Measurements from ENCODE around the gene TFAM.
"Not testable (repeated sequence)": the region's sequence is repeated elsewhere in the genome, so short reads cannot be mapped to it uniquely, and the experiment has no call there.

TFAM gene

GRCh38 chr10:58415757-58416156 is 30.5 kb downstream of the TFAM start:
- H4K8ac ChIP-seq (ENCODE audit: low read length), result no peak overlapping the region
- H3K14ac ChIP-seq (ENCODE audit: low read length in 2 of 2), result no peak overlapping the region
- peak overlapping the region; percentile 95 for H2AK5ac ChIP-seq (ENCODE audit: low read length, severe bottlenecking)
- no peak overlapping the region for H3K9ac ChIP-seq (ENCODE audit: low read length)
- DNase-seq, result no peak
- H2AFZ ChIP-seq (ENCODE audit: low read depth, low read length), result no peak overlapping the region
- no peak overlapping the region for H2BK15ac ChIP-seq (ENCODE audit: low read depth, poor library complexity, severe bottlenecking)
- no peak overlapping the region for H2BK120ac ChIP-seq (ENCODE audit: low read depth, low read length)
- H3K4ac ChIP-seq (ENCODE audit: low read depth in 1 of 2, low read length in 2 of 2), result no peak overlapping the region
- peaks cover 4% of the 10 kb centered on the region for H3K4me1 ChIP-seq (ENCODE audit: control insufficient read depth, insufficient read depth, low read depth, low read length)
- H3K18ac ChIP-seq (ENCODE audit: low read depth in 1 of 2, low read length in 2 of 2), result no peak overlapping the region
- H4K91ac ChIP-seq (ENCODE audit: low read length), result no peak overlapping the region
- no peak overlapping the region for H2BK12ac ChIP-seq (ENCODE audit: low read length in 2 of 2)
- H3K4me3 ChIP-seq (ENCODE audit: insufficient read depth in 1 of 2, low read depth in 1 of 2, low read length in 2 of 2), result no peak overlapping the region
- no peaks in the 10 kb centered on the region for H3K36me3 ChIP-seq (ENCODE audit: control insufficient read depth in 1 of 2, insufficient read depth in 2 of 2, low read depth in 1 of 2, low read length in 2 of 2)
- H3K23ac ChIP-seq (ENCODE audit: low read length in 2 of 2), result no peak overlapping the region
- peaks cover 7% of the 10 kb centered on the region for H3K79me1 ChIP-seq (replicated peaks; ENCODE audit: low read length, poor library complexity, severe bottlenecking)
- H3K27me3 ChIP-seq (ENCODE audit: control insufficient read depth in 1 of 2, insufficient read depth in 1 of 2, low read length in 2 of 2), result no peaks in the 10 kb centered on the region
- H3K9me3 ChIP-seq (ENCODE audit: control insufficient read depth, low read length), result no peaks in the 10 kb centered on the region
- H3K27ac ChIP-seq (ENCODE audit: low read length, poor library complexity, severe bottlenecking), result no peak overlapping the region
- no peak overlapping the region for H3K4me2 ChIP-seq (ENCODE audit: low read length, poor library complexity, severe bottlenecking)
- H2BK5ac ChIP-seq (ENCODE audit: low read depth, low read length, poor library complexity, severe bottlenecking), result no peak overlapping the region

DNA sequence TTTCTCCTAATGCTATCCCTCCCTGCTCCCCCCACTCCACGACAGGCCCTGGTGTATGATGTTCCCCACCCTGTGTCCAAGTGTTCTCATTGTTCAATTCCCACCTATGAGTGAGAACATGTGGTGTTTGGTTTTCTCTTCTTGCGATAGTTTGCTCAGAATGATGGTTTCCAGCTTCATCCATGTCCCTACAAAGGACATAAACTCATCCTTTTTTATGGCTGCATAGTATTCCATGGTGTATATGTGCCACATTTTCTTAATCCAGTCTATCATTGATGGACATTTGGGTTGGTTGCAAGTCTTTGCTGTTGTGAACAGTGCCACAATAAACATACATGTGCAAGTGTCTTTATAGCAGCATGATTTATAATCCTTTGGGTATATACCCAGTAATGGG is 32.7 kb downstream of the TFAM start:
- H3K9me3 ChIP-seq (ENCODE audit: control insufficient read depth, low read length); H3K14ac ChIP-seq (ENCODE audit: low read length in 2 of 2); H2BK12ac ChIP-seq (ENCODE audit: low read length in 2 of 2); H2AK5ac ChIP-seq (ENCODE audit: low read length, severe bottlenecking); H3K4me2 ChIP-seq (ENCODE audit: low read length, poor library complexity, severe bottlenecking); H3K4me1 ChIP-seq (ENCODE audit: control insufficient read depth, insufficient read depth, low read depth, low read length); DNase-seq; H2BK15ac ChIP-seq (ENCODE audit: low read depth, poor library complexity, severe bottlenecking); H3K18ac ChIP-seq (ENCODE audit: low read depth in 1 of 2, low read length in 2 of 2); H3K9ac ChIP-seq (ENCODE audit: low read length); H3K27ac ChIP-seq (ENCODE audit: low read length, poor library complexity, severe bottlenecking); H2AFZ ChIP-seq (ENCODE audit: low read depth, low read length); H3K79me1 ChIP-seq (replicated peaks; ENCODE audit: low read length, poor library complexity, severe bottlenecking); H4K8ac ChIP-seq (ENCODE audit: low read length); H4K91ac ChIP-seq (ENCODE audit: low read length); H2BK5ac ChIP-seq (ENCODE audit: low read depth, low read length, poor library complexity, severe bottlenecking); H3K27me3 ChIP-seq (ENCODE audit: control insufficient read depth in 1 of 2, insufficient read depth in 1 of 2, low read length in 2 of 2); H3K4ac ChIP-seq (ENCODE audit: low read depth in 1 of 2, low read length in 2 of 2); H3K36me3 ChIP-seq (ENCODE audit: control insufficient read depth in 1 of 2, insufficient read depth in 2 of 2, low read depth in 1 of 2, low read length in 2 of 2); H3K23ac ChIP-seq (ENCODE audit: low read length in 2 of 2); H3K4me3 ChIP-seq (ENCODE audit: insufficient read depth in 1 of 2, low read depth in 1 of 2, low read length in 2 of 2); H2BK120ac ChIP-seq (ENCODE audit: low read depth, low read length): not testable (repeated sequence)
- no CpG with 5 or more reads among the region's 2 CpGs for WGBS

DNA sequence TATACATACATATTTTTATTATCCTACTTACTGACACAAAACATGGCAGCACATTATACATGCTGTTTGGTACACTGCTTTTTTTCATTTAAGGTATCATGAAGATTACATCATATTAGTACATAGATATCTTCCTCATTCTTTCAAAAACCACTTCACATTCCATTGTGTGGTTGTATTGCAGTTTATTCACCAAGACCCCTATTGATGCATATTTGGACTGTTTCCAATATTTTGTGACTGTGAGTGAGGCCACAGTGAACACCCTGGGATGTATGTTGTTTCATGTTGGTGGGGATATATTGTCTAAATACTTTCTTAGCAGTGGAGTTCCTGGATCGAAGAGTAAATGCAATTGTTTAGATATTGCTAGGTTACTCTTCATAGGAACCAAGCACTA is 39.0 kb downstream of the TFAM start:
- Histone ChIP-seq H3K27me3 (ENCODE audit: control insufficient read depth in 1 of 2, insufficient read depth in 1 of 2, low read length in 2 of 2) (no peaks in the 10 kb centered on the region), H3K4ac (ENCODE audit: low read depth in 1 of 2, low read length in 2 of 2) (no peak overlapping the region), H2AFZ (ENCODE audit: low read depth, low read length) (no peak overlapping the region), H3K23ac (ENCODE audit: low read length in 2 of 2) (no peak overlapping the region), H3K18ac (ENCODE audit: low read depth in 1 of 2, low read length in 2 of 2) (no peak overlapping the region), H3K9ac (ENCODE audit: low read length) (no peak overlapping the region), H4K91ac (ENCODE audit: low read length) (no peak overlapping the region), H3K27ac (ENCODE audit: low read length, poor library complexity, severe bottlenecking) (peak overlapping the region; percentile 43), H3K4me2 (ENCODE audit: low read length, poor library complexity, severe bottlenecking) (no peak overlapping the region), H2AK5ac (ENCODE audit: low read length, severe bottlenecking) (peak overlapping the region; percentile 73), H4K8ac (ENCODE audit: low read length) (no peak overlapping the region), H3K9me3 (ENCODE audit: control insufficient read depth, low read length) (peaks cover 2% of the 10 kb centered on the region), H3K4me3 (ENCODE audit: insufficient read depth in 1 of 2, low read depth in 1 of 2, low read length in 2 of 2) (no peak overlapping the region), H2BK120ac (ENCODE audit: low read depth, low read length) (no peak overlapping the region), H3K14ac (ENCODE audit: low read length in 2 of 2) (no peak overlapping the region), H2BK5ac (ENCODE audit: low read depth, low read length, poor library complexity, severe bottlenecking) (no peak overlapping the region), H3K79me1 (replicated peaks; ENCODE audit: low read length, poor library complexity, severe bottlenecking) (peaks cover 2% of the 10 kb centered on the region), H3K4me1 (ENCODE audit: control insufficient read depth, insufficient read depth, low read depth, low read length) (no peaks in the 10 kb centered on the region), H2BK12ac (ENCODE audit: low read length in 2 of 2) (no peak overlapping the region), H3K36me3 (ENCODE audit: control insufficient read depth in 1 of 2, insufficient read depth in 2 of 2, low read depth in 1 of 2, low read length in 2 of 2) (no peaks in the 10 kb centered on the region), H2BK15ac (ENCODE audit: low read depth, poor library complexity, severe bottlenecking) (no peak overlapping the region)
- DNase-seq, result no peak
- no CpG with 5 or more reads among the region's 1 CpG for WGBS

DNA sequence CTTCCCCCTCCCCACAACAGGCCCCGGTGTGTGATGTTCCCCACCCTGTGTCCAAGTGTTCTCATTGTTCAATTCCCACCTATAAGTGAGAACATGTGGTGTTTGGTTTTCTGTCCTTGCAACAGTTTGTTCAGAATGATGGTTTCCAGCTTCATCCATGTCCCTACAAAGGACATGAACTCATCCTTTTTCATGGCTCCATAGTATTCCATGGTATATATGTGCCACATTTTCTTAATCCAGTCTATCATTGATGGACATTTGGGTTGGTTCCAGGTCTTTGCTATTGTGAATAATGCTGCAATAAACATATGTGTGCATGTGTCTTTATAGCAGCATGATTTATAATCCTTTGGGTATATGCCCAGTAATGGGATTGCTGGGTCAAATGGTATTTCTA is 43.2 kb downstream of the TFAM start:
- H3K23ac ChIP-seq (ENCODE audit: low read length in 2 of 2); H4K91ac ChIP-seq (ENCODE audit: low read length); H2BK5ac ChIP-seq (ENCODE audit: low read depth, low read length, poor library complexity, severe bottlenecking); H3K9me3 ChIP-seq (ENCODE audit: control insufficient read depth, low read length); H2BK120ac ChIP-seq (ENCODE audit: low read depth, low read length); DNase-seq; H3K4me3 ChIP-seq (ENCODE audit: insufficient read depth in 1 of 2, low read depth in 1 of 2, low read length in 2 of 2); H3K27ac ChIP-seq (ENCODE audit: low read length, poor library complexity, severe bottlenecking); H3K79me1 ChIP-seq (replicated peaks; ENCODE audit: low read length, poor library complexity, severe bottlenecking); H3K14ac ChIP-seq (ENCODE audit: low read length in 2 of 2); H3K36me3 ChIP-seq (ENCODE audit: control insufficient read depth in 1 of 2, insufficient read depth in 2 of 2, low read depth in 1 of 2, low read length in 2 of 2); H2AK5ac ChIP-seq (ENCODE audit: low read length, severe bottlenecking); H3K27me3 ChIP-seq (ENCODE audit: control insufficient read depth in 1 of 2, insufficient read depth in 1 of 2, low read length in 2 of 2); H2AFZ ChIP-seq (ENCODE audit: low read depth, low read length); H2BK12ac ChIP-seq (ENCODE audit: low read length in 2 of 2); H2BK15ac ChIP-seq (ENCODE audit: low read depth, poor library complexity, severe bottlenecking); H3K4me1 ChIP-seq (ENCODE audit: control insufficient read depth, insufficient read depth, low read depth, low read length); H3K4me2 ChIP-seq (ENCODE audit: low read length, poor library complexity, severe bottlenecking); H3K9ac ChIP-seq (ENCODE audit: low read length); H4K8ac ChIP-seq (ENCODE audit: low read length); H3K18ac ChIP-seq (ENCODE audit: low read depth in 1 of 2, low read length in 2 of 2); H3K4ac ChIP-seq (ENCODE audit: low read depth in 1 of 2, low read length in 2 of 2): not testable (repeated sequence)
- WGBS, result no CpG with 5 or more reads among the region's 1 CpG
